GM12865 (cell line): ENCODE measurements around the gene PRAC2.

Experiments used
- DNase-seq: peaks from one replicate; pipeline ENCODE4 v3.0.0; 2010; ENCODE audit warnings: low read depth
- H3K4me3 ChIP-seq: 2 replicates; pipeline ENCODE4 v1.5.1; 2011; ENCODE audit warnings: mild to moderate bottlenecking, low read depth, low read length, control low read depth
- TF ChIP-seq, protein P1 (sequence below): IDR thresholded peaks from 2 replicates; pipeline ENCODE4 v1.5.1; 2011; ENCODE audit warnings: low read length, control low read depth, low read depth, inconsistent platforms; ENCODE audit not compliant: insufficient read depth; ENCODE audit errors: missing control alignments

The PRAC2 gene

DNA sequence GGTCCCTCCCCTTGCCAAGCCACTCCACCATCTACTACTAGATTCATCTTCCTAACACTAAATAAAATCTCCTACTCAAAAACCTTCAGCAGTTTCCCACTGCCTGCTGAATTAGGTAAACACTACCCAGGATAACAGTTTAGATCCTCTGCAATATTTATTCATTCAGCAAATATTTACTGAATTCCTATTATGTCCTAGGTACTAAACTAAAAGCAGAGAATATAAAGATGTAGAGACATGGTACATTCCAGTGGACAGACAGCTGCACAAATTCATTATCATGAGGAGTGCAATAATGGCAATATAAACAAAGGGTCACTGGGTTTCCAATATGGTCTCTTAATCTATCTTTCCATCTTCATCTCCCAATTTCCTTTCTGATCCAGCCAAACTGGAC is 36.3 kb downstream of the PRAC2 start:
- TF ChIP-seq, protein P1, sequence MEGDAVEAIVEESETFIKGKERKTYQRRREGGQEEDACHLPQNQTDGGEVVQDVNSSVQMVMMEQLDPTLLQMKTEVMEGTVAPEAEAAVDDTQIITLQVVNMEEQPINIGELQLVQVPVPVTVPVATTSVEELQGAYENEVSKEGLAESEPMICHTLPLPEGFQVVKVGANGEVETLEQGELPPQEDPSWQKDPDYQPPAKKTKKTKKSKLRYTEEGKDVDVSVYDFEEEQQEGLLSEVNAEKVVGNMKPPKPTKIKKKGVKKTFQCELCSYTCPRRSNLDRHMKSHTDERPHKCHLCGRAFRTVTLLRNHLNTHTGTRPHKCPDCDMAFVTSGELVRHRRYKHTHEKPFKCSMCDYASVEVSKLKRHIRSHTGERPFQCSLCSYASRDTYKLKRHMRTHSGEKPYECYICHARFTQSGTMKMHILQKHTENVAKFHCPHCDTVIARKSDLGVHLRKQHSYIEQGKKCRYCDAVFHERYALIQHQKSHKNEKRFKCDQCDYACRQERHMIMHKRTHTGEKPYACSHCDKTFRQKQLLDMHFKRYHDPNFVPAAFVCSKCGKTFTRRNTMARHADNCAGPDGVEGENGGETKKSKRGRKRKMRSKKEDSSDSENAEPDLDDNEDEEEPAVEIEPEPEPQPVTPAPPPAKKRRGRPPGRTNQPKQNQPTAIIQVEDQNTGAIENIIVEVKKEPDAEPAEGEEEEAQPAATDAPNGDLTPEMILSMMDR: no peak
- no peak overlapping the region for H3K4me3 ChIP-seq
- DNase-seq: no peak

DNA sequence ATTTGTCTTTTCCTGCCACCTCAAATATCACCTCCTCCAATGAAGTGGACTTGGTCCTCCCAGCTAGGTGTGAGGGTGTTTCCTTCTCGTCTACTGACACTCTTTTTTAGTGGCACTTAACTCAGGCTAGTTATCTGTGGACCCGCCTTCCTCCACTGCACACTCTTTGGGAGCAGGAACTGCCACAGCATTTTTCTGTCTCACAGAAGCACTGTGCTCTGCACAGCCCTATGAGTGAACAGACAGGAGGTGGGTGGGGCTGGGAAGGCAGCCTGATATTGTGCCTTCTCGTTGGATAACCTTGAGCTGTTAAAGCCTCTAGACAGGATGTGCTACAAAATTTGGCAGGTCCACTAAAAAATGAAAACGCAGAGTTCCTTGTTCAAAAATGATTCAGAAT is 37.4 kb downstream of the PRAC2 start:
- H3K4me3 ChIP-seq: no peak overlapping the region
- TF ChIP-seq, protein P1: no peak
- DNase-seq: no peak

DNA sequence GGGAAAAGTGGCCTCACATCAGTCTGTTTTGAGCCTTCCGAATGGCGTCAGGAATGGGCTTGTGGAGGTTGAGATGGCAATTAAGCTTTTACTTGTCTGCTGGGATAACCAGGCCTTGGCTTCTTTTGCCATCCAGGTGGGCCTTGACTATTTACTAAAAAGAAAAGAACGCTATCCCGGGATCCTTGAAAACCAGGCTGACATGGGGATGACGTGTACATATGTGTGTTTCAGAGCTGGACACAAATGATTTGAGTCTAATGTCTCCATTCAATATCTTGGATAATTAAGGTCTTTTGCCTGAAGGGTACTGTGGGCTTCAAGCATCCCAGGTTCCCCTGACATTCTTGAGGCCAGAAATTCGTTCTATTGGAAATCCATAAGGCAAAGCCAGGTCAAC is 38.1 kb downstream of the PRAC2 start:
- DNase-seq: no peak
- no peak overlapping the region for H3K4me3 ChIP-seq
- TF ChIP-seq, protein P1: no peak

DNA sequence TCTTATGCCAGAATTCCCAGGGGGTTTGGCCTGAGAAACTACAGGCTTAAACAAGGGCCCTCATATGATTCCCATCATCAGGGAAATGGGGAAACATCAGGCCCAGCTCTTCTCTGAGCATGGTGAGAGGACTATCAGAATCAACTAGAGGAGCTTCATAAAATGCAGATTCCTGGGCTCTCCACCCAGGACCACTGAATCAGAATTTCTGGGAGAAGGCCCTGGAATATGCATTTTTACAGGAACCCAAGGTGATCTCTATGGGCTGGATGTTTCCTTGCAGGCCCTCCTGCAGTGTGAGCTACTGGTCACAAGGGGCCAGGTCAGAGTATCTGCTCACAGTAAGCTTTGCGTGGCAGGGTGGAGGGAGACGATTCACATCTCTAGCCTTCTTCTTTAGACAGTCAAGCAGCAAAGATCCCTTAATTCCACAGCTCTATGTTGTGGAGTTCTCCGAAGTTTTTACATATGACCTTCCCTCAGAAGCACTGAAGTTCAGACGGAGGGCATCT is 44.3 kb downstream of the PRAC2 start:
- TF ChIP-seq, protein P1: no peak
- no peak overlapping the region for H3K4me3 ChIP-seq
- DNase-seq: no peak

DNA sequence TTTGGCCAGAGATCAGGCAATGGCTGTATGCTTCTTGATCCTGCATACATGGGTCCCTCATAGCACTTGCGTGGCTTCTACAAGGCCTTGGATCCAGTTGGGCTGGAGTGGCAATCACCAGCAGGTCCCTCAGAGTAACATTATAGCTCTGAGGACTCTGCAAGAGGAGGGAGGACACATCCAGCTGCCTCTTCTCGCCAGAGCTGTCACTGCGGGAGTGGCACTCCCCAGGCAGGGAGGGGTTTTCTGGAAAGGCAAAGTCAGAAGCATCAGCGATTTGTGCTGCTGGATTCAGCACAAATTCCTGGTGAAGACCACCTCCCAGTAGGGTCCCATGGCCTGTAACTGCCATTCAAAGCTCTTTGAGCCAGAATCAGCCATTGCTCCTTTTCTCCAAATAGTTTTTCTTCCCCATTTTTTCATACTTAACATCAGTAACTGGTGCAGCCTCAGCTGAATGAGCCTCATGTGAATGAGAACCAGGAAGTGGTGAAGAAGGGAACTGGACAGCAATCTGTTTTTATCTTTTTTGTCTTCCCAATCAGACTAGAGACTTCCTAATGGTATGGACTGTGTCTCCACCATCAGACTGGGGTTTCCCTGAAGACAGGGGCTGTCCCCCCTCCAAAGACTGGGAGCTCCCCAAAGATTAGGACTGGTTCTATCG is 46.2 kb downstream of the PRAC2 start:
- DNase-seq: no peak
- TF ChIP-seq, protein P1: no peak

DNA sequence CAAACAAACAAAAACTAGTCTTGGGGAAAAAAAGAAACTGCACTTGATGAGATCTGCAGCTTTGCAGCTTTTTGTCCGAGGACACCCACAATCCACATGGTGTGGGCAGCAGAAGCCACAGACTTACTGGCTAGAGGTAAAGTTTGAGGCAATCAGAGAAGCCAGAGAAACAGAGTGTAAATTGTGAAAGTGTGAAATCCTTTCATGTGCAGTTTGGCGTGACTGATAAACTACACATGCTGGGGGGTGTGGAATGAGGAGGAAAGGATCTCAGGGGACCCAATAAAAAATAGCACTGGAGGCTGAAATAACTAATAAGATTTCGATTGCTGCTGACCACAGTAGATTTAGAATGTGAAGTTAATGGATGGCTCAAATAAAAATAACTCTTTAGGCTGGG is 48.0 kb downstream of the PRAC2 start:
- H3K4me3 ChIP-seq: no peak overlapping the region
- DNase-seq: peak; percentile 54
- TF ChIP-seq, protein P1: no peak

More for the DNA sequence above, 46.2 kb downstream of the PRAC2 start:
- no peak overlapping the region for H3K4me3 ChIP-seq

DNA sequence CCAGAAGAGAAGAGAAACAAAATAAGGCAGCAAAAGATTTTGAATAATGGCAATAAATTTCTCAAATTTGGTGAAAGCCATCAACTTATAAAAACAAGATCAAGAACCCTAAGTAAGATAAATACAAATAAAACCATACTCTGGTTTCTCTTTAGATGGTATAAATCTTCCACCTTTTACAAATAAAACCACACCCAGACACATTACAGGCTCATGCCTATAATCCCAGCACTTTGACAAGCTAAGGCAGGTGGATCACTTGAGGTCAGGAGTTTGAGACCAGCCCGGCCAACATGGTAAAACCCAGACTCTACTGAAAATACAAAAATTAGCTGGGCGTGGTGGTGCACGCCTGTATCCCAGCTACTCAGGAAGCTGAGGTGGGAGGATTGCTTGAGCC is 50.3 kb downstream of the PRAC2 start:
- H3K4me3 ChIP-seq: no peak overlapping the region
- TF ChIP-seq, protein P1: no peak
- DNase-seq: no peak
